Keratinocyte (primary cell): ENCODE measurements around the gene BLOC1S2. TPM values are rescaled to one million over a fixed set of nuclear protein-coding genes. Genes with fewer than 3 reads are reported as not detected.

ENCODE experiments used
- DNase-seq: peaks from one replicate; pipeline ENCODE4 v3.0.0-alpha.2; 2011; ENCODE audit warnings: low read depth, missing footprints, low spot score
- FAIRE-seq: peaks from 2 replicates; lab custom pipeline; 2011; peaks lifted over from hg19 to GRCh38; lab: Jason Lieb, UNC
- H2AFZ ChIP-seq: 2 replicates; pipeline ENCODE4 v1.6.0; 2012; ENCODE audit warnings: low read length, control low read depth, inconsistent platforms; ENCODE audit not compliant: control insufficient read depth
- H3K27ac ChIP-seq: 2 replicates; pipeline ENCODE4 v1.5.1; 2011; ENCODE audit warnings: low read length; ENCODE audit not compliant: control insufficient read depth, insufficient read depth
- H3K27me3 ChIP-seq: 3 replicates; pipeline ENCODE4 v1.6.0; 2011; ENCODE audit warnings: low read length; ENCODE audit not compliant: control insufficient read depth, insufficient read depth; ENCODE audit errors: extremely low read depth
- H3K36me3 ChIP-seq, 2 experiments: 2 replicates in 1 of 2; 3 replicates in 1 of 2; pipeline ENCODE4 v1.5.1; 2011; ENCODE audit warnings: low read length in 2 of 2, mild to moderate bottlenecking in 1 of 2; ENCODE audit not compliant: control insufficient read depth in 2 of 2, insufficient read depth in 2 of 2; ENCODE audit errors: extremely low read depth in 1 of 2
- H3K4me1 ChIP-seq: 3 replicates; pipeline ENCODE4 v1.5.1; 2011; ENCODE audit warnings: low read length; ENCODE audit not compliant: control insufficient read depth, insufficient read depth; ENCODE audit errors: extremely low read depth
- H3K4me2 ChIP-seq: 3 replicates; pipeline ENCODE4 v1.6.0; 2011; ENCODE audit warnings: low read depth, low read length; ENCODE audit not compliant: control insufficient read depth, insufficient read depth; ENCODE audit errors: extremely low read depth
- H3K4me3 ChIP-seq, 3 experiments: fragments of 200-600 bp in 1 of 3; sonication (generic) in 1 of 3; 2 replicates in 2 of 3; 3 replicates in 1 of 3; pipeline ENCODE4 v1.5.1; 2011 to 2016; ENCODE audit warnings: low read length in 3 of 3, mild to moderate bottlenecking in 3 of 3, control low read depth in 2 of 3, inconsistent platforms in 1 of 3, low read depth in 1 of 3, mixed read lengths in 1 of 3, mixed run types in 1 of 3, moderate library complexity in 1 of 3; ENCODE audit not compliant: control insufficient read depth in 2 of 3, insufficient read depth in 2 of 3; ENCODE audit errors: extremely low read depth in 1 of 3
- H3K79me2 ChIP-seq: 2 replicates; pipeline ENCODE4 v1.6.0; 2012; ENCODE audit warnings: low read length; ENCODE audit not compliant: control insufficient read depth, insufficient read depth
- H3K9ac ChIP-seq: 3 replicates; pipeline ENCODE4 v1.6.0; 2011; ENCODE audit warnings: low read length; ENCODE audit not compliant: control insufficient read depth, insufficient read depth; ENCODE audit errors: extremely low read depth
- H3K9me1 ChIP-seq: 3 replicates; pipeline ENCODE4 v1.6.0; 2011; ENCODE audit warnings: low read length; ENCODE audit not compliant: control insufficient read depth, insufficient read depth; ENCODE audit errors: extremely low read depth
- H3K9me3 ChIP-seq: 2 replicates; pipeline ENCODE4 v1.5.1; 2012; ENCODE audit warnings: low read depth, low read length; ENCODE audit not compliant: control insufficient read depth
- H4K20me1 ChIP-seq: 3 replicates; pipeline ENCODE4 v1.6.0; 2011; ENCODE audit warnings: low read length; ENCODE audit not compliant: control insufficient read depth, insufficient read depth; ENCODE audit errors: extremely low read depth
- EZH2 ChIP-seq: IDR thresholded peaks from one replicate; pipeline ENCODE4 v1.6.1; 2012; ENCODE audit warnings: inconsistent platforms, mild to moderate bottlenecking, low read length, moderate library complexity
- dilution Hi-C: fragments of 300-500 bp; cut with MboI; formaldehyde crosslinking; loops from one replicate; pipeline ENCODE4 v1.7.0; 2020; ENCODE audit warnings: low sequenced_read_pairs; ENCODE audit not compliant: extremely low pct_ligation_motif_present
- polyA plus RNA-seq, 5 experiments: library from polyadenylated mRNA; depleted of rRNA in 3 of 5; stranded (reverse) in 3 of 5; stranded (forward) in 1 of 5; unstranded in 1 of 5; fragments of >200 nt; gene quantifications; 1 replicate in 1 of 5; 2 replicates in 3 of 5; 3 replicates in 1 of 5; pipeline versions ENCODE4 v1.2.1 to v1.2.3, GENCODE V29; 2011 to 2012; ENCODE audit warnings: missing spikeins in 2 of 5, low read depth in 1 of 5, low replicate concordance in 1 of 5
- TF ChIP-seq, protein P1 (sequence below), 3 experiments: IDR thresholded peaks in 1 of 3; conservative IDR thresholded peaks in 1 of 3; optimal IDR thresholded peaks in 1 of 3; 2 replicates in 2 of 3; 3 replicates in 1 of 3; pipeline versions ENCODE3 to v1.5.1; 2011; ENCODE audit warnings: low read length in 3 of 3, mild to moderate bottlenecking in 3 of 3, moderate library complexity in 2 of 3, control low read depth in 1 of 3, inconsistent platforms in 1 of 3; ENCODE audit not compliant: insufficient read depth in 2 of 3; ENCODE audit errors: extremely low read depth in 1 of 3

The BLOC1S2 gene
- polyA plus RNA-seq, 1 donor (not counting 4 experiments of a cell fraction or from before 2014, with no cell fraction given) = 74.1 TPM

DNA sequence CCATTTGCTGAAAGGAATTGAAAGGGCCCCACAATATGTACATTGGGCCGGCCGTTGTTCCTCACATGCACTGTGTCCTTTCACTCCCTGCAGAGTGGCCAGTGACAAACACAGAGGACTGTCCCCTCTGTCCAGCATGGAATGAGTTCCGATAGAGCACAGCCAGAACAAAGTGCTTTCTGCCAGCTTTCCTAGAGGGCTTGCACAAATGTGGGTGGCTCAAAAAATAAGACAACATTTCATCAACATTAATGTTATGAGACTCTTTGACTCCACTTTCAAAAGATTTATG, 41.2 kb upstream of the BLOC1S2 start:
- FAIRE-seq (no peak), DNase-seq (no peak)
- Histone ChIP-seq H3K4me2 (no peak overlapping the region), H3K36me3 (no peaks in the 10 kb centered on the region), H4K20me1 (no peaks in the 10 kb centered on the region), H3K9me3 (no peaks in the 10 kb centered on the region), H3K27ac (no peak overlapping the region), H2AFZ (no peak overlapping the region), H3K9ac (no peak overlapping the region), H3K9me1 (no peaks in the 10 kb centered on the region), H3K27me3 (peaks cover 19% of the 10 kb centered on the region), H3K79me2 (no peaks in the 10 kb centered on the region), H3K4me1 (no peaks in the 10 kb centered on the region), H3K4me3 (no peak overlapping the region)
- dilution Hi-C loops = loop anchor here (25.0 kb wide), 1 partner anchor 110 kb away; no protein-coding TSS in a partner anchor
- no peak for TF ChIP-seq EZH2
- TF ChIP-seq, protein P1, sequence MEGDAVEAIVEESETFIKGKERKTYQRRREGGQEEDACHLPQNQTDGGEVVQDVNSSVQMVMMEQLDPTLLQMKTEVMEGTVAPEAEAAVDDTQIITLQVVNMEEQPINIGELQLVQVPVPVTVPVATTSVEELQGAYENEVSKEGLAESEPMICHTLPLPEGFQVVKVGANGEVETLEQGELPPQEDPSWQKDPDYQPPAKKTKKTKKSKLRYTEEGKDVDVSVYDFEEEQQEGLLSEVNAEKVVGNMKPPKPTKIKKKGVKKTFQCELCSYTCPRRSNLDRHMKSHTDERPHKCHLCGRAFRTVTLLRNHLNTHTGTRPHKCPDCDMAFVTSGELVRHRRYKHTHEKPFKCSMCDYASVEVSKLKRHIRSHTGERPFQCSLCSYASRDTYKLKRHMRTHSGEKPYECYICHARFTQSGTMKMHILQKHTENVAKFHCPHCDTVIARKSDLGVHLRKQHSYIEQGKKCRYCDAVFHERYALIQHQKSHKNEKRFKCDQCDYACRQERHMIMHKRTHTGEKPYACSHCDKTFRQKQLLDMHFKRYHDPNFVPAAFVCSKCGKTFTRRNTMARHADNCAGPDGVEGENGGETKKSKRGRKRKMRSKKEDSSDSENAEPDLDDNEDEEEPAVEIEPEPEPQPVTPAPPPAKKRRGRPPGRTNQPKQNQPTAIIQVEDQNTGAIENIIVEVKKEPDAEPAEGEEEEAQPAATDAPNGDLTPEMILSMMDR (optimal IDR thresholded peaks at IDR 0.05 in 1 of 3, IDR thresholded peaks at IDR 0.05 in 1 of 3, conservative IDR thresholded peaks at IDR 0.05 in 1 of 3; ENCODE audit: extremely low read depth in 1 of 3, insufficient read depth in 2 of 3, low read length in 3 of 3) = no peak

DNA sequence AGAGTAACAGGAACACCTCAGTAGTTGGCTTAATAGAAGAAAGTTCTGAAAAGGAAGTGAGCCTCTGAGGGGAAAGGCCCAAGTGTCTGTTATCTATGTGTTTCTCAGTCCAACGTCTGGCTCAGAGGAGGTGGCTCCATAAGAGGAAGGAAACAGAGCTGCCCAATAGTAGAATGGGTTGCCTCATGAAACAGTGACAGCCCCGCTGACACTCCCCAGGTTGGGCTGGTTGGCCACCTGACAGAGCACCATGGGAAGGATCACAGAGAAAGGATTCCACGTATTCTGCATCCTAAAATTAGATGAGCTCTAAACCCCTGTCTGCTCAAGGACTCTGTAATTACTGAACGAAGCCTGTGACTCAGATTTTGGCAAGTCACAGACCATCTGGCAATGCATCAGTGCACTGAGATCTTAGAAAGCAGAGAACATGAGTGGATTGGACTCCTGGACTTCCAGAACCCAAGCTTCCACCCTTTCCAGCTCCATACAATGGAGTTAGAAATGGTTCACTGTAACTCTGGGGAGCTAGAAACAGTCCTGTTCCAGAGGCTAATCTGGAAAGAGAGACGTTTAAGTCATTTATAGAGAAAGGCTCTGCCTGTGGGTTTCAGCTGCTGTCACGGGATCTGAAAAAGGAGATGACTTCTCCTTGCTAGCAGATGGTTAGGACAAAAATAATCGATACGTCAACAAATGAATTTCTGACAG, 40.7 kb upstream of the BLOC1S2 start:
- dilution Hi-C loops = loop anchor here (25.0 kb wide), 1 partner anchor 110 kb away; no protein-coding TSS in a partner anchor
- H3K36me3 ChIP-seq = no peaks in the 10 kb centered on the region
- DNase-seq (no peak), FAIRE-seq (no peak)
- no peaks in the 10 kb centered on the region for H3K9me3 ChIP-seq
- no peaks in the 10 kb centered on the region for H4K20me1 ChIP-seq
- peaks cover 19% of the 10 kb centered on the region for H3K27me3 ChIP-seq
- TF ChIP-seq, protein P1 (optimal IDR thresholded peaks at IDR 0.05 in 1 of 3, IDR thresholded peaks at IDR 0.05 in 1 of 3, conservative IDR thresholded peaks at IDR 0.05 in 1 of 3; ENCODE audit: extremely low read depth in 1 of 3, insufficient read depth in 2 of 3, low read length in 3 of 3) = no peak
- no peak for TF ChIP-seq EZH2
- H3K27ac ChIP-seq = no peak overlapping the region
- H3K9me1 ChIP-seq = no peaks in the 10 kb centered on the region
- H3K4me3 ChIP-seq = no peak overlapping the region
- H3K4me1 ChIP-seq = no peaks in the 10 kb centered on the region
- H3K9ac ChIP-seq = no peak overlapping the region
- H3K79me2 ChIP-seq = no peaks in the 10 kb centered on the region
- no peak overlapping the region for H2AFZ ChIP-seq
- no peak overlapping the region for H3K4me2 ChIP-seq
